SK-MEL-5 (cell line): Measurements from ENCODE around the gene CCDC9B. TPM values are rescaled to one million over a fixed set of nuclear protein-coding genes. Genes with fewer than 3 reads are reported as not detected.

Experiments
- DNase-seq: peaks from one replicate; pipeline ENCODE4 v3.0.0-alpha.2; 2016; ENCODE audit warnings: low read depth, low spot score
- in situ Hi-C: cut with HindIII; loops from 2 replicates; pipeline ENCODE4 v1.10.0; 2016; ENCODE audit warnings: low sequenced_read_pairs, high pct_unique_total_duplicates, low pct_unique_long_range_greater_than_20kb
- total RNA-seq: library from RNA; depleted of rRNA; stranded (reverse); fragments of >200 nt; shearing (Covaris generic); gene quantifications from 2 replicates; pipeline ENCODE4 v1.2.3, GENCODE V29; 2014

The CCDC9B gene
- total RNA-seq, 1 experiment from 2014 or later = 5.5 TPM

- DNase-seq = no peak
- in situ Hi-C loops = no loop called here
These were observed 37.8 kb downstream of the CCDC9B start for GRCh38 chr15:40302981-40303380.

- in situ Hi-C loops = no loop called here
These were observed 38.4 kb downstream of the CCDC9B start for GRCh38 chr15:40302288-40302886.

DNA sequence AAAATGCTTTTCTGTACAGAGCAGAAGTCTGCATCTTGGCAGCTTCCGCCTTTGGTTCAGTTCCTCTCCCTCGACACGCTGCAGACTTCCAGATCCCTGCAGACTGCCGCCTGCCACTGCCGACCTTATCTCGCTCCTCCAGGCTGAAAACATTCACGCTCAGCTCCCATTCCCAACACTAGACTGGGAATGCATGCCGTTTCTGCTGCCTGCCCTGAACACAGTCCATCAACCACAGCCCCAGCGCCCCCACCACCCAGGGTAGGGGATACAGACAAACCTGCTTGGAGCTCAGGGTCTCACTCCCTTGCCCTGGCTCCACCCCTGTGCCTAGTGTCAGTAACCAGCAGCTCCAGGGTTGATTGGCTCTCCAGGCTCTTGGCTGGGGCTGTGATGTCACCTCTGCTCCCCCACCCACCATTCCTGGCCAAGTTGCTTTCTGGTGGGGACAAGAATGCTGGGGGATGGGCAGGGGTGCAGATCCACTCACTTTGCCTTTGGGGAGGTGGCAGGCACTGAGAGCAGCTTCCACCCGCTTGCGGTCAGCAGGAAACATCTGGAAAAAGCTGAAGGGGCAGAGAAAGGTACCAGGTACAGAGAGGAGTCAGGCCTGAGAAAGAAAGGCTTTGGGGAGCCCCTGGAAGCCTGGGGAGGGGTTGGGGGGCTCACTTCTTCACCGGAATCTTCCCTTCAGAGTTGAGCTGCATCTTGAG lies 39.1 kb downstream of the CCDC9B start:
- DNase-seq = no peak
- in situ Hi-C loops = no loop called here

More at GRCh38 chr15:40302288-40302886, 38.4 kb downstream of the CCDC9B start:
- no peak for DNase-seq

DNA sequence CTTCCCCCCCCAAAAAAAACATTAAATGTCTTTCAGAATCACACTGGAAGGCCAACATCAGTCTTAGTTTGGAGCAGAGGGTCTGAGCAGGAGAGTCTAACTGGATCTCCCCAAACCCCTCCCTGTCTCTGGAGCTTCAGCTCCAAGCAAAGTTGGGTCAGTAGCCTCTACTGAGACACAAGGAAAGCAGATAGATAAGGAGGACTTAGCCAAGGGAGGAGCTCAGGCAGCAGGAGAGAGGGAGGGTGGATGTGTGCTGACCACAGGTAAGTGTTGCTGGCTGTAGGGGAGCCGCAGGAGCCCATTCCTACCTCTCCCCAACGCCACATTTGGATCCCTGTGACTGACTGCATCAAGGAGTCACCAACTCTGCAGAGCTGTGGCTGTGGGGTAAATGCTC lies 40.0 kb downstream of the CCDC9B start:
- in situ Hi-C loops = no loop called here

DNA sequence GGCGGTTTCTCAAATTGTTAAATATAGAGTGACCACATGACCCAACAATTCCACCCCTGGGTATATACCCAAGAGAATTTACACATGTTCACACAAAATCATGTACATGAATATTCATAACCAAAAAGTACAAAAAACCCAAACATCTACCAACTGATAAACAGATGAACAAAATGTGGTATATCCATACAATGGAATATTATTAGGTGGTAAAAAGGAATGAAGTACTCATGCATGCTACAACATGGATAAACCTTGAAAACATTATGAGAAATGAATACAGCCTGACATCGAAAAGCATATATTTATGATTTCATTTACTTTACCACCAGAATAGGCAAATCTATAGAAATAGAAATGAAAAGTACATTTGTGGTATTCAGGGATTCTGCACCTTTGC lies 40.4 kb downstream of the CCDC9B start:
- in situ Hi-C loops = no loop called here
- no peak for DNase-seq

More for the DNA sequence above, 40.0 kb downstream of the CCDC9B start:
- no peak for DNase-seq

GRCh38 chr15:40298216-40298935 lies 42.4 kb downstream of the CCDC9B start:
- DNase-seq = no peak
- in situ Hi-C loops = no loop called here

DNA sequence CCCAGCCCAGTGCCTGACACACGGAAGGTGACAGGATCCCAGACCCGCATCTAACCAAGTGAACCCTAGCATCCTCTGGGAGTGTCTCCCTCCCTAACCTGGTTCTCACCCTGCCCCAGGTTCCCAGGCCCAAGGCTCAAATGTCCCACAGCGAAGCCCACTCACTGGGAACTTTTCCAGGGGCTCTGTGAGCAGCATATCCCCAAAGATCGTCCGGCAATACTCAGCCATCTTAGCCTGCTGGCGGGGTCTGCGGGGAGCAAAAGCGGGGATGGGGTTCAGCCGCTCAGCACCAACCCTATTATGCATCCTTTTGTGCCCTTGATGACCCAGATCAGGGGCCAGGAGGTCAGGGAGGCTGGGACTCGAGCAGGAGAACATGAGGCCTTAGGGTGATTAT lies 43.4 kb downstream of the CCDC9B start:
- DNase-seq = no peak
- in situ Hi-C loops = no loop called here

DNA sequence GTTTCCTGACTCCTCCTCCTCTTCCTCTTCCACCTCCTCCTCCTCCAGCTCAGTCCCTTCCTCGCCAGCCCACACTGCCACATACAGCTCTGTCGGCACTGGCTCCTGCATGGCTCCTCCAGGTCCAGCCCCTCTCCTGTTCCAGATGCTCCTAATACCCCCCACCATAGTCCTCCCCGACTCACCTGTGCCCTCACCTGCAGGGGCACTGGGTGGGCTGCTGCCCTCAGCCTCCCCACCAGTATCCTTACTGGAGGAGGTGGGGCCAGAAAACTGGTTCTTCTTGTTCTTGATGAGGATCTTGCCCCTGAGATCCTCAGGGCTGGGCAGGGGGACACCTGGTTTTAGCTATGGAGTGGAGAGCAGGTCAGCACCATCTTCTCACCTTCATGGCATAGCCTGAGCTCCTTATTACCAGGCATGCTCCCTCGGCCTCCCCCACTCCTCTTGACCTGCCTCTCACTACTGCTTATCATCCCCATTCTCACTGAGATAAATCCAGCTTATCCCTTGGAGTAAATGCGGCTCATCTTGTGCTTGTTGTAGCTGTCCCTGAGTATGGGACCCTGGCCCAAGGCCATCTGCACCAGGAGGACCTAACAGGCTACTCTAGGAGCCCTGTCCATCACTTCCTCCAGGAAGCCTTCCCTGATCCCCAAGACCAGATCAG lies 44.0 kb downstream of the CCDC9B start:
- in situ Hi-C loops = no loop called here
- no peak for DNase-seq

GRCh38 chr15:40295877-40296560 lies 44.7 kb downstream of the CCDC9B start:
- in situ Hi-C loops = no loop called here
- DNase-seq = no peak

DNA sequence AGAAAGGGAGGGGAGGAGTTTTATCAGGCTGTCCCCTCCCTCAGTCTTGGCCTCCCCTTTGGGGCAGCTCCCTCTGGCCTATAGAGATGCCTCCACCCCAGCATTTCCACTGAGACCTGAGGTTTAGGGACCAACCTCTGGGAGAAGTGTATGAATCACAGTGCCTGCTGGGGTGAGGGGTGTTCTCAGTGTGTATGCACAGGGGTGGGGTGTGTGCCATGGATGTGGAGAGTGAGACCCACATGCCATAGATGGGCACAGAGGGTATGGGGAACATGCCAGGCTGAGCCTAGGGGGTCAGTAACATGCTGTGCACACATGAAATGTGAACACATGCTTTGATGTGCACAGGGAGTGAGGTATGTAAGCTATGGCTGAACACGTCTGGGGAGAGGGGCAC lies 45.4 kb downstream of the CCDC9B start:
- in situ Hi-C loops = no loop called here

GRCh38 chr15:40293905-40294895 lies 46.5 kb downstream of the CCDC9B start:
- in situ Hi-C loops = no loop called here
- no peak for DNase-seq

More for the DNA sequence above, 45.4 kb downstream of the CCDC9B start:
- DNase-seq = no peak

DNA sequence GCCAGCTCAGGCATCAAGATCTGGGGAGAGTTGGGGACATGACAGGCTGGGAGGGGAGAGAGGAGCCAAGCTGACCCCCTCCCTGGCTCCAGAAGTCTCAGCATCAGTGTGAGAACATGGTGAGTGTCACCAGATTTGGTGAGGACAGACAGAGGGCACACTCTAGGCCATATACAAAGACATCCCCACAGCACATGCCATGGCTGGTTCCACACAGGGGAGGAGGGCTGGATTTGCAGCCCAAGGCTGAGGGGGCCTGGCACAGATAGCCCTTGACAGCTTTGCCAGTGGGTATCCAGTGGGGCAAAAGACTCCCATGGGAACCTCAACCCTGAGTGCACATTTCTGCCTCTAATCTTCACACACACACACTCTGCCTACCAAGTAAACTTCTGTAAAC lies 47.7 kb downstream of the CCDC9B start:
- no peak for DNase-seq
- in situ Hi-C loops = no loop called here

GRCh38 chr15:40292246-40292645 lies 48.5 kb downstream of the CCDC9B start:
- DNase-seq = no peak
- in situ Hi-C loops = no loop called here

DNA sequence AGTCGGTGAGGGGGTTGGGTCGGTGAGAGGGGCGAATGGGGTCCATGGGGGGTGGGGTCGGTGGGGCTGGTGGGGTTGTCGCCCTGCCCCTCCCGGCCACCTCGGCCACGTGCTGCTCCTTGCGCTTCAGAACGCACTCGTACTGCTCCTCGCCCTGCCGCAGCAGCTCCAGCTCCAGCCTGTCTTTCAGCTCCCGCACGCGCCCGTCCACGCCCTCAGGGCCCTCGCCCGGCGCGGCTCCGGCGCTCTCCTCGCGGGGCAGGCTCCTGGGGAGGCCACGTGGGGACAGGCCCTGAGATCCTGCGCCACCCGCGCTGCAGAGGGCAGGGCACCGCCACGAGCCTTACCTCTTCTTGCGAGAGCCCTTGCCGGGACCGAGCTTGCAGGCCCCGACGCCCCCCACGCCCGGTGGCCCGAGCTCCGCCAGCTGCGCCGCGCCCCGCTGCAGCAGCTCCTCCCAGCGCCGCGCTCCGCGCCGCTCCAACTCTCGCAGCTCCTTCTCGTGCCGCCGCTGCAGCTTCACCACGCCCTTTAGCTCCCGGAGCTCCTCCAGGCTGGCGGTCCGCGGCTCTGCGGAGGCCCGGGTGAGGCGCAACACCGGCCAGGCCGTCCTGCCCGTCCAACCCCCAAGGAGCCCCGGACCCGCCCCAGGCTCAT lies 49.7 kb downstream of the CCDC9B start:
- in situ Hi-C loops = no loop called here
- no peak for DNase-seq

GRCh38 chr15:40290545-40290917 lies 50.2 kb downstream of the CCDC9B start:
- DNase-seq = no peak
- in situ Hi-C loops = no loop called here

GRCh38 chr15:40289140-40289775 lies 51.5 kb downstream of the CCDC9B start:
- in situ Hi-C loops = no loop called here
- no peak for DNase-seq
